HG02678 (cell line): Measurements from ENCODE around the gene TOP3B.
"Not testable (repeated sequence)": the region's sequence is repeated elsewhere in the genome, so short reads cannot be mapped to it uniquely, and the experiment has no call there.

Experiments
- ATAC-seq: cut with Tn5 transposase; IDR thresholded peaks from one replicate; pipeline ENCODE4 v1.9.1; 2021; ENCODE audit warnings: mild to moderate bottlenecking, moderate library complexity; ENCODE audit not compliant: unreplicated experiment

The TOP3B gene

GRCh38 chr22:21910367-21910766, 72.2 kb downstream of the TOP3B start:
- ATAC-seq: not testable (repeated sequence)

GRCh38 chr22:21909871-21910270, 72.7 kb downstream of the TOP3B start:
- no peak for ATAC-seq

DNA sequence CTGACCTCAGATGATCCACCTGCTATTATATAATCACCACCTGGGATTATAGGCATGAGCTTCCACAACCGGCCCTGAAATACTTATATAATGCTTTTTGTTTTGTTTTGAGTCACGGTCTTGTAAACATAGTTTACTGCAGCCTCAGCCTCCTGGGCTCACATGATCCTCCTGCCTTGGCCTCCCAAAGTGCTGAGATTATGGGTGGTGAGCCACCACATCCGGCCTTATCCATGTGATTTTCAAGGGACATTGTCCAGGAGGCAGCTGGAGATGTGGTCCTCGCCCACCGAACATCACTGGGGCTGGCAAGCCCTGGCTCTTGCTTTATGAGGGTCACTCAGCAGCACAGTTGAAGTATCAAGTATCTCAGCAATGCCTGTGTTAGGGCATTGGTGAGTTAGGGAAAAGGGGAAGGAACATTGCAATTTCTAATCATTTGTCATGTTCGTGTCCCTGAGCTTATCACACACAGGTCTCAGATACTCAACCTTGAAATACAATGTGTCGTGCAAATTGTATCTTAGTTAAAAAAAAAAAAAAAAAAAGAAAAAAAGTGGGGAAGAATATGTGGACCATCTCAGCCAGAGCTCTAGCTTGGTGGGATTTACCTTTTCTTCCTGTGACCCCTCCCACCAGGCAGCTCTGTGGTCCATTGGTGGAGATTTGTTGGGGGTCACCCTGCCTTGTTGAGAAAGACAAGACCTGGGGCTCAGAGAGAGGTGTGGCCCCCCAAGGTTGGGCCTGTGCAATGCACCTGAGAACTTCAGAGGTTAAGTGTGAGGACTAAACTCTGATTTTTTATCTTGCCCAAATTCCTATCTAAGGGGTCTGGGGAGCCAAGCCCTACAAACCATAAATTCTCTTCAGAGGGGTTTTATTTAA, 74.7 kb downstream of the TOP3B start:
- ATAC-seq: no peak
